Measurements from ENCODE around the gene EFCC1.
"Not testable (repeated sequence)": the region's sequence is repeated elsewhere in the genome, so short reads cannot be mapped to it uniquely, and the experiment has no call there.

Gene EFCC1

GRCh38 chr3:129058441-129059200, 57.5 kb downstream of the EFCC1 start:
- peak; percentile 17 for DNase-seq

GRCh38 chr3:129059311-129059958, 58.3 kb downstream of the EFCC1 start:
- no peak for DNase-seq

GRCh38 chr3:129060276-129061022, 59.3 kb downstream of the EFCC1 start, which contains the start of gene GP9:
GP9 (plus strand) TSS chr3:129060779; CDS start chr3:129061740, 961 bp downstream.
- DNase-seq = no peak

GRCh38 chr3:129061023-129061887, 60.2 kb downstream of the EFCC1 start:
- no peak for DNase-seq

GRCh38 chr3:129061888-129062834, 61.1 kb downstream of the EFCC1 start:
- DNase-seq = no peak

- DNase-seq = no peak
Measured at GRCh38 chr3:129063091-129063640, 62.1 kb downstream of the EFCC1 start.

- no peak for DNase-seq
Measured at GRCh38 chr3:129063841-129064482, 62.9 kb downstream of the EFCC1 start.

- no peak for DNase-seq
Measured at GRCh38 chr3:129065016-129065719, 64.1 kb downstream of the EFCC1 start.

- no peak for DNase-seq
Measured at GRCh38 chr3:129065720-129066073, 64.6 kb downstream of the EFCC1 start.

GRCh38 chr3:129067719-129068118, 66.6 kb downstream of the EFCC1 start:
- DNase-seq = peak; percentile 53

- DNase-seq = peak; percentile 13
Measured at GRCh38 chr3:129068291-129068886, 67.3 kb downstream of the EFCC1 start.

GRCh38 chr3:129069313-129070085, 68.4 kb downstream of the EFCC1 start:
- DNase-seq = not testable (repeated sequence)

GRCh38 chr3:129070086-129070885, 69.2 kb downstream of the EFCC1 start:
- no peak for DNase-seq

- no peak for DNase-seq
Measured at GRCh38 chr3:129077222-129077621, 76.1 kb downstream of the EFCC1 start.

GRCh38 chr3:129078510-129078909, 77.4 kb downstream of the EFCC1 start:
- DNase-seq = no peak

- DNase-seq = no peak
Measured at GRCh38 chr3:129081503-129081902, 80.4 kb downstream of the EFCC1 start.

GRCh38 chr3:129082026-129082425, 80.9 kb downstream of the EFCC1 start:
- DNase-seq = no peak

GRCh38 chr3:129084501-129084900, 83.4 kb downstream of the EFCC1 start:
- no peak for DNase-seq
